ENCODE measurements around the gene SMYD3.

- TF ChIP-seq CTCF (IDR thresholded peaks at IDR 0.05) (no peak), POLR2A (IDR thresholded peaks at IDR 0.05) (no peak), POLR2AphosphoS5 (IDR thresholded peaks at IDR 0.05) (no peak)
These were observed 702.4 kb downstream of the SMYD3 start for GRCh38 chr1:245804696-245805095.

Measured in gastroesophageal sphincter (tissue), 3 donors.